ENCODE data around the gene ATP2C1.
"Not testable (repeated sequence)": the region's sequence is repeated elsewhere in the genome, so short reads cannot be mapped to it uniquely, and the experiment has no call there.

Gene ATP2C1

GRCh38 chr3:130857336-130858026 is 36.4 kb upstream of the ATP2C1 start:
- Histone ChIP-seq H4K20me1 (ENCODE audit: insufficient read depth, low read length, poor library complexity, severe bottlenecking) (peaks cover 46% of the 10 kb centered on the region), H3F3A (ENCODE audit: low read depth) (no peaks in the 10 kb centered on the region), H3K4me3 (ENCODE audit: low read length, poor library complexity, severe bottlenecking) (peak overlapping the region; percentile 85), H3K9ac (ENCODE audit: low read depth, low read length, poor library complexity, severe bottlenecking) (peak overlapping the region; percentile 98), H3K4me2 (ENCODE audit: low read depth, low read length, poor library complexity, severe bottlenecking) (peak overlapping the region; percentile 94), H3K36me3 (ENCODE audit: insufficient read depth, low read length) (no peaks in the 10 kb centered on the region), H2AFZ (ENCODE audit: low read length) (no peak overlapping the region), H3K9me3 (ENCODE audit: insufficient read depth, low read depth, low read length) (no peaks in the 10 kb centered on the region), H3K79me2 (ENCODE audit: insufficient read depth, low read length) (peaks cover 99% of the 10 kb centered on the region), H3K27me3 (ENCODE audit: insufficient read depth, low read length, poor library complexity, severe bottlenecking) (no peaks in the 10 kb centered on the region), H3K4me1 (ENCODE audit: insufficient read depth, low read length, poor library complexity, severe bottlenecking) (peaks cover 71% of the 10 kb centered on the region), H3K9me2 (replicated peaks; ENCODE audit: low read depth, low read length) (no peaks in the 10 kb centered on the region)
- TF ChIP-seq CTCF (conservative IDR thresholded peaks at IDR 0.05; ENCODE audit: low read length), result no peak
- no peak for TF ChIP-seq EZH2phosphoT487 (IDR thresholded peaks at IDR 0.05; ENCODE audit: borderline replicate concordance)

- not testable (repeated sequence) for H3F3A ChIP-seq (ENCODE audit: low read depth); H3K4me2 ChIP-seq (ENCODE audit: low read depth, low read length, poor library complexity, severe bottlenecking); H2AFZ ChIP-seq (ENCODE audit: low read length); H3K4me3 ChIP-seq (ENCODE audit: low read length, poor library complexity, severe bottlenecking); H3K9me2 ChIP-seq (replicated peaks; ENCODE audit: low read depth, low read length); H3K9ac ChIP-seq (ENCODE audit: low read depth, low read length, poor library complexity, severe bottlenecking); H3K9me3 ChIP-seq (ENCODE audit: insufficient read depth, low read depth, low read length); H3K27me3 ChIP-seq (ENCODE audit: insufficient read depth, low read length, poor library complexity, severe bottlenecking)
- H3K36me3 ChIP-seq (ENCODE audit: insufficient read depth, low read length), result peaks cover 12% of the 10 kb centered on the region; the same call in 1 of the 2 replicates
- H3K4me1 ChIP-seq (ENCODE audit: insufficient read depth, low read length, poor library complexity, severe bottlenecking), result peaks cover 32% of the 10 kb centered on the region
- H3K79me2 ChIP-seq (ENCODE audit: insufficient read depth, low read length), result peaks cover 99% of the 10 kb centered on the region
- peaks cover 46% of the 10 kb centered on the region for H4K20me1 ChIP-seq (ENCODE audit: insufficient read depth, low read length, poor library complexity, severe bottlenecking)
These were observed 31.8 kb upstream of the ATP2C1 start for GRCh38 chr3:130862130-130862529.

- peaks cover 3% of the 10 kb centered on the region for H3K4me1 ChIP-seq (ENCODE audit: insufficient read depth, low read length, poor library complexity, severe bottlenecking)
- H3K79me2 ChIP-seq (ENCODE audit: insufficient read depth, low read length), result peaks cover 78% of the 10 kb centered on the region
- H3K4me3 ChIP-seq (ENCODE audit: low read length, poor library complexity, severe bottlenecking), result no peak overlapping the region
- H3K36me3 ChIP-seq (ENCODE audit: insufficient read depth, low read length), result peaks cover 13% of the 10 kb centered on the region; the same call in 1 of the 2 replicates
- TF ChIP-seq EZH2phosphoT487 (IDR thresholded peaks at IDR 0.05; ENCODE audit: borderline replicate concordance) (no peak), CTCF (conservative IDR thresholded peaks at IDR 0.05; ENCODE audit: low read length) (no peak)
- no peaks in the 10 kb centered on the region for H3K9me3 ChIP-seq (ENCODE audit: insufficient read depth, low read depth, low read length)
- no peaks in the 10 kb centered on the region for H3K9me2 ChIP-seq (replicated peaks; ENCODE audit: low read depth, low read length)
- H3K9ac ChIP-seq (ENCODE audit: low read depth, low read length, poor library complexity, severe bottlenecking), result no peak overlapping the region
- H2AFZ ChIP-seq (ENCODE audit: low read length), result no peak overlapping the region
- peaks cover 22% of the 10 kb centered on the region for H4K20me1 ChIP-seq (ENCODE audit: insufficient read depth, low read length, poor library complexity, severe bottlenecking)
- no peaks in the 10 kb centered on the region for H3K27me3 ChIP-seq (ENCODE audit: insufficient read depth, low read length, poor library complexity, severe bottlenecking)
- no peaks in the 10 kb centered on the region for H3F3A ChIP-seq (ENCODE audit: low read depth)
- H3K4me2 ChIP-seq (ENCODE audit: low read depth, low read length, poor library complexity, severe bottlenecking), result no peak overlapping the region
These were observed 28.4 kb upstream of the ATP2C1 start for GRCh38 chr3:130865489-130865888.

GRCh38 chr3:130866327-130866726 is 27.6 kb upstream of the ATP2C1 start:
- Histone ChIP-seq H3K9ac (ENCODE audit: low read depth, low read length, poor library complexity, severe bottlenecking) (no peak overlapping the region), H3K9me2 (replicated peaks; ENCODE audit: low read depth, low read length) (no peaks in the 10 kb centered on the region), H3K4me1 (ENCODE audit: insufficient read depth, low read length, poor library complexity, severe bottlenecking) (peaks cover 3% of the 10 kb centered on the region), H2AFZ (ENCODE audit: low read length) (no peak overlapping the region), H3K36me3 (ENCODE audit: insufficient read depth, low read length) (peaks cover 13% of the 10 kb centered on the region; the same call in 1 of the 2 replicates), H3K79me2 (ENCODE audit: insufficient read depth, low read length) (peaks cover 77% of the 10 kb centered on the region), H3K27me3 (ENCODE audit: insufficient read depth, low read length, poor library complexity, severe bottlenecking) (no peaks in the 10 kb centered on the region), H3K9me3 (ENCODE audit: insufficient read depth, low read depth, low read length) (no peaks in the 10 kb centered on the region), H4K20me1 (ENCODE audit: insufficient read depth, low read length, poor library complexity, severe bottlenecking) (peaks cover 21% of the 10 kb centered on the region), H3F3A (ENCODE audit: low read depth) (no peaks in the 10 kb centered on the region), H3K4me3 (ENCODE audit: low read length, poor library complexity, severe bottlenecking) (no peak overlapping the region), H3K4me2 (ENCODE audit: low read depth, low read length, poor library complexity, severe bottlenecking) (no peak overlapping the region)
- no peak for TF ChIP-seq EZH2phosphoT487 (IDR thresholded peaks at IDR 0.05; ENCODE audit: borderline replicate concordance)
